ENCODE results near the gene PCSK7. TPM values are rescaled to one million over a fixed set of nuclear protein-coding genes. Genes with fewer than 3 reads are reported as not detected.

Gene PCSK7
- total RNA-seq, 4 donors from 2014 or later, result 56.7 to 113 (median 73.3) TPM

- TF ChIP-seq EP300 (IDR thresholded peaks at IDR 0.05) (no peak), POLR2A (IDR thresholded peaks at IDR 0.05) (no peak), CTCF (IDR thresholded peaks at IDR 0.05) (no peak), POLR2AphosphoS5 (IDR thresholded peaks at IDR 0.05) (no peak)
- H3K36me3 ChIP-seq, result peaks cover 83% of the 10 kb centered on the region
These were observed 41.8 kb downstream of the PCSK7 start for GRCh38 chr11:117189941-117190544.

GRCh38 chr11:117189191-117189940, 42.5 kb downstream of the PCSK7 start:
- Histone ChIP-seq H3K4me1 (peaks cover 12% of the 10 kb centered on the region), H3K9me3 (no peaks in the 10 kb centered on the region), H3K27me3 (no peaks in the 10 kb centered on the region), H3K4me3 (no peak overlapping the region), H3K27ac (peak overlapping the region; percentile 16), H3K36me3 (peaks cover 80% of the 10 kb centered on the region)
- TF ChIP-seq EP300 (IDR thresholded peaks at IDR 0.05) (no peak), POLR2A (IDR thresholded peaks at IDR 0.05) (no peak), POLR2AphosphoS5 (IDR thresholded peaks at IDR 0.05) (no peak), CTCF (IDR thresholded peaks at IDR 0.05) (no peak)
- WGBS, result 91% methylated on average over 19 of the region's 22 CpGs
- DNase-seq (ENCODE audit: low spot score in 2 of 2), result peak in 1 of 2 donors; percentile 65

More at GRCh38 chr11:117189941-117190544, 41.8 kb downstream of the PCSK7 start:
- DNase-seq (ENCODE audit: low spot score in 2 of 2), result peak in 1 of 2 donors; percentile 35
- 55% methylated on average over 6 of the region's 8 CpGs for WGBS
- no peaks in the 10 kb centered on the region for H3K9me3 ChIP-seq
- H3K27ac ChIP-seq, result no peak overlapping the region
- no peaks in the 10 kb centered on the region for H3K27me3 ChIP-seq
- H3K4me1 ChIP-seq, result peaks cover 12% of the 10 kb centered on the region
- no peak overlapping the region for H3K4me3 ChIP-seq

GRCh38 chr11:117188620-117189081, 43.2 kb downstream of the PCSK7 start:
- no peak overlapping the region for H3K4me3 ChIP-seq
- peaks cover 14% of the 10 kb centered on the region for H3K4me1 ChIP-seq
- H3K36me3 ChIP-seq, result peaks cover 77% of the 10 kb centered on the region
- peak overlapping the region; percentile 5 for H3K27ac ChIP-seq
- H3K9me3 ChIP-seq, result no peaks in the 10 kb centered on the region
- TF ChIP-seq EP300 (IDR thresholded peaks at IDR 0.05) (no peak), POLR2AphosphoS5 (IDR thresholded peaks at IDR 0.05) (no peak), POLR2A (IDR thresholded peaks at IDR 0.05) (no peak), CTCF (IDR thresholded peaks at IDR 0.05) (no peak)
- 97% methylated on average over 20 of the region's 20 CpGs for whole genome bisulfite sequencing
- peak in 1 of 2 donors; percentile 66 for DNase-seq (ENCODE audit: low spot score in 2 of 2)
- no peaks in the 10 kb centered on the region for H3K27me3 ChIP-seq

DNA sequence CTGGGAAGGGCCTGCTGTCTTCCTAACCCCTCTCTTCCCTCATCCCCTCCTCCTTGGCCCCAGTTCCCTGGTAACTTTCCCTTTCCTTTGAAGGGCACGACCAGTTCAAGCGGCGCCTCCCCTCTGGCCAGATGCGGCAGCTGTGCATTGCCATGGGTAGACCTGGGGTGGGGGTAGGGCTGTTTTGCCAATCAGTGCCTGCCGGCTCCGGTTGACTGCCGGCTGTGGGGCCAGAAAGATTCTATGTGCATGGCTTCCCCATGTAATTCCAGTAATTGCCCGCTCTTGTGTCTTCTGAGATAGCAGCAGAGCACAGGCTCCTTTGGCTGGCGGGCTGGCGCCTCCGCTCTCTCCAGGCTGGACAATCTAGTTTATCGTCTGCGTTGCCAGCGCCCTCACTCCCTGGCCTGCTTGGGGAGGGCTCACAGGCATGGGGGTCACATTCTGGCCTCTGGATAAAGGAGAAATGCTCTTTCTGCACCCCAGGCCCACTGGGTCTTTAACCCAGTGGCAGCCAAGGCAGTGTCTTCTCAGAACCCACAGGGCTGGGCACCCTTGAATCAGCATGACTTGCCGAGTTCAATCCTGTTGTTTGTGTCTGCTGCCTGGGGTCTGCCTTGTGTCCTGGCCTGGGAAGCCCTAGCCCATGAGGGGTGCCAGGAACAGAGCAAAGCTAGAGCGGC, 43.9 kb downstream of the PCSK7 start:
- DNase-seq (ENCODE audit: low spot score in 2 of 2), result peak in 1 of 2 donors; percentile 56
- Histone ChIP-seq H3K9me3 (no peaks in the 10 kb centered on the region), H3K27me3 (no peaks in the 10 kb centered on the region), H3K4me3 (no peak overlapping the region), H3K27ac (peak overlapping the region; percentile 5), H3K4me1 (peaks cover 18% of the 10 kb centered on the region), H3K36me3 (peaks cover 72% of the 10 kb centered on the region)
- WGBS, result 96% methylated on average over 15 of the region's 16 CpGs
- TF ChIP-seq POLR2A (IDR thresholded peaks at IDR 0.05) (no peak), EP300 (IDR thresholded peaks at IDR 0.05) (no peak), POLR2AphosphoS5 (IDR thresholded peaks at IDR 0.05) (no peak), CTCF (IDR thresholded peaks at IDR 0.05) (no peak)

GRCh38 chr11:117187428-117187798, 44.5 kb downstream of the PCSK7 start:
- Histone ChIP-seq H3K27me3 (no peaks in the 10 kb centered on the region), H3K4me1 (peaks cover 15% of the 10 kb centered on the region), H3K4me3 (no peak overlapping the region), H3K9me3 (no peaks in the 10 kb centered on the region), H3K27ac (no peak overlapping the region), H3K36me3 (peaks cover 67% of the 10 kb centered on the region)
- DNase-seq (ENCODE audit: low spot score in 2 of 2), result no peak
- WGBS, result 88% methylated on average over 13 of the region's 13 CpGs
- TF ChIP-seq EP300 (IDR thresholded peaks at IDR 0.05) (no peak), CTCF (IDR thresholded peaks at IDR 0.05) (no peak), POLR2AphosphoS5 (IDR thresholded peaks at IDR 0.05) (no peak), POLR2A (IDR thresholded peaks at IDR 0.05) (no peak)
